Neural progenitor cell (in vitro differentiated cells): ENCODE data around the gene GRID1. TPM values are rescaled to one million over a fixed set of nuclear protein-coding genes. Genes with fewer than 3 reads are reported as not detected.

Source experiments
- DNase-seq: peaks from one replicate; pipeline ENCODE4 v3.0.0-alpha.2; 2016; ENCODE audit warnings: low spot score
- H2AFZ ChIP-seq: fragments of 200-600 bp; sonication (generic); replicated peaks from 2 replicates; pipeline ENCODE4 v1.6.1; 2016; ENCODE audit warnings: antibody characterized with exemption
- H3F3A ChIP-seq: fragments of 200-600 bp; sonication (generic); 2 replicates; pipeline ENCODE4 v1.6.1; 2016; ENCODE audit warnings: antibody characterized with exemption, low read depth
- H3K27ac ChIP-seq: fragments of 200-600 bp; sonication (generic); 2 replicates; pipeline ENCODE4 v1.5.1; 2016; ENCODE audit warnings: mild to moderate bottlenecking
- H3K27me3 ChIP-seq: fragments of 200-600 bp; sonication (generic); 2 replicates; pipeline ENCODE4 v1.6.1; 2016; ENCODE audit warnings: mild to moderate bottlenecking, moderate library complexity
- H3K36me3 ChIP-seq: fragments of 200-600 bp; sonication (generic); 2 replicates; pipeline ENCODE4 v1.5.1; 2016
- H3K4me1 ChIP-seq: fragments of 200-600 bp; sonication (generic); 2 replicates; pipeline ENCODE4 v1.6.1; 2016; ENCODE audit warnings: mixed run types
- H3K4me2 ChIP-seq: fragments of 200-600 bp; sonication (generic); 2 replicates; pipeline ENCODE4 v1.6.1; 2016
- H3K4me3 ChIP-seq: fragments of 200-600 bp; sonication (generic); 2 replicates; pipeline ENCODE4 v1.5.1; 2016
- H3K79me2 ChIP-seq: fragments of 200-600 bp; sonication (generic); 2 replicates; pipeline ENCODE4 v1.6.1; 2016; ENCODE audit warnings: low read depth
- H3K9ac ChIP-seq: fragments of 200-600 bp; sonication (generic); 2 replicates; pipeline ENCODE4 v1.6.1; 2016
- H3K9me3 ChIP-seq: fragments of 200-600 bp; sonication (generic); 2 replicates; pipeline ENCODE4 v1.5.1; 2016; ENCODE audit warnings: low read depth
- H4K20me1 ChIP-seq: fragments of 200-600 bp; sonication (generic); 2 replicates; pipeline ENCODE4 v1.6.1; 2016; ENCODE audit warnings: low read depth
- H3K27ac Mint-ChIP-seq: 3 replicates; pipeline ENCODE4 v1.8.0; 2021; ENCODE audit warnings: mixed read lengths
- H3K27me3 Mint-ChIP-seq: 2 replicates; pipeline ENCODE4 v1.8.0; 2022; ENCODE audit warnings: low read depth, mild to moderate bottlenecking, inconsistent platforms, moderate library complexity, mixed read lengths; ENCODE audit not compliant: insufficient read depth
- H3K36me3 Mint-ChIP-seq: 3 replicates; pipeline ENCODE4 v1.8.0; 2021; ENCODE audit warnings: mixed read lengths
- H3K4me1 Mint-ChIP-seq: 3 replicates; pipeline ENCODE4 v1.8.0; 2021; ENCODE audit warnings: mixed read lengths
- H3K4me3 Mint-ChIP-seq: 3 replicates; pipeline ENCODE4 v1.8.0; 2021; ENCODE audit warnings: mild to moderate bottlenecking, moderate library complexity, mixed read lengths
- H3K9me3 Mint-ChIP-seq: 3 replicates; pipeline ENCODE4 v1.8.0; 2020; ENCODE audit warnings: mixed read lengths
- EZH2 ChIP-seq: fragments of 200-600 bp; sonication (generic); IDR thresholded peaks from 2 replicates; pipeline ENCODE4 v1.6.1; 2017; ENCODE audit warnings: antibody characterized with exemption, mild to moderate bottlenecking, moderate library complexity
- EZH2phosphoT487 ChIP-seq: fragments of 200-600 bp; sonication (generic); IDR thresholded peaks from 2 replicates; pipeline ENCODE4 v1.6.1; 2017; ENCODE audit warnings: antibody characterized with exemption
- total RNA-seq: library from RNA; depleted of rRNA; stranded (reverse); fragments of >200 nt; gene quantifications from 2 replicates; pipeline ENCODE4 v1.2.3, GENCODE V29; 2015; ENCODE audit warnings: low replicate concordance
- TF ChIP-seq, protein P1 (sequence below): fragments of 200-600 bp; sonication (generic); IDR thresholded peaks from 2 replicates; pipeline ENCODE4 v1.5.1; 2017; ENCODE audit warnings: antibody characterized with exemption, mild to moderate bottlenecking

Gene GRID1
- total RNA-seq, 1 donor from 2014 or later, result not detected

DNA sequence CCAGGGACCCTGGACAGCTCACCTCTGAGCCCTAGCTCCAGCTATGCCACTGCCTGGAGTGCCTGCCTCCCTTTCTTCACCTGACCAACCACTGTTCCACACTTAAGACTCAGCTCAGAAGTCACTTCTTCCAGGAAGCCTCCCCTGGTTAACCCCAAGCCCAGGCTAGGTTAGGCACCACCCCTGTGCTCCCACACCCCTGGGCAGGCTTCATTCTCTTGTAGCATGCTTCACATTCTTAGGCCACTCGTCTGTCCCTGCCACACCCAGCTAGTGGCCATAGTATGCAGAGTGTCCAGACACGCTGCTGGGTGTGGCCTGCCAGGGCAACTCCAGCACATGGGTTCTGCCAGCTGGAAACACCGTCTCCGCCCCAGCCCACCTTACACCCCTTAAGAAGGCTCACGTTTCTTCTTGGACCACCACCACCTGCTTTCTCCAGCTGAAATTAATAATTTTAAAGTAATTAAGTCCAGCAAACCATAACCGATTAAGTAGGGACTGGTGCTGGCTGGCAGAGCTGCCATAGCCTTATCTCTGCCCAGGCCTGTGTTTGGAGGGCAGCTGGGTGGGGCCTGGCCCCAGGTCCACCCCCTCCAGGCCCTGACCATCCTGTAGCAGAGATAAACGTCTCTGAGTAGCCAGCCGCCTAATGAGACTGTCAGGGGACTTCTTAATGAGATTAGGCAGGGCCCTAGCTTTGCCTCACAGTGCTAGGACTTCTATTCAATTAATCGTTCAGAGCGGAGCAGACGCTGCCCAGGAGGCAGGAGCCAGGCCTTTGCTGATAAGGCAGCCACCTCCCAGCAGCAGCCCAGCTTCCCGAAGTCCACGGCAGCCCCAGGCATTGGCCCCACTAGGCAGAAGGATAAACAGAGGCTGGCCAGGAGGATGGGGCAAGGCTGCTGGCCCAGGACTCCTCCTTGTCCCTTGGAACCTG is 20.5 kb downstream of the GRID1 start:
- peaks cover 24% of the 10 kb centered on the region for H3K4me1 ChIP-seq
- peak overlapping the region; percentile 76 for H3K27ac Mint-ChIP-seq
- DNase-seq, result peak; percentile 78
- no peak overlapping the region for H2AFZ ChIP-seq
- no peak for TF ChIP-seq EZH2phosphoT487
- TF ChIP-seq, protein P1, sequence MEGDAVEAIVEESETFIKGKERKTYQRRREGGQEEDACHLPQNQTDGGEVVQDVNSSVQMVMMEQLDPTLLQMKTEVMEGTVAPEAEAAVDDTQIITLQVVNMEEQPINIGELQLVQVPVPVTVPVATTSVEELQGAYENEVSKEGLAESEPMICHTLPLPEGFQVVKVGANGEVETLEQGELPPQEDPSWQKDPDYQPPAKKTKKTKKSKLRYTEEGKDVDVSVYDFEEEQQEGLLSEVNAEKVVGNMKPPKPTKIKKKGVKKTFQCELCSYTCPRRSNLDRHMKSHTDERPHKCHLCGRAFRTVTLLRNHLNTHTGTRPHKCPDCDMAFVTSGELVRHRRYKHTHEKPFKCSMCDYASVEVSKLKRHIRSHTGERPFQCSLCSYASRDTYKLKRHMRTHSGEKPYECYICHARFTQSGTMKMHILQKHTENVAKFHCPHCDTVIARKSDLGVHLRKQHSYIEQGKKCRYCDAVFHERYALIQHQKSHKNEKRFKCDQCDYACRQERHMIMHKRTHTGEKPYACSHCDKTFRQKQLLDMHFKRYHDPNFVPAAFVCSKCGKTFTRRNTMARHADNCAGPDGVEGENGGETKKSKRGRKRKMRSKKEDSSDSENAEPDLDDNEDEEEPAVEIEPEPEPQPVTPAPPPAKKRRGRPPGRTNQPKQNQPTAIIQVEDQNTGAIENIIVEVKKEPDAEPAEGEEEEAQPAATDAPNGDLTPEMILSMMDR, result no peak
- no peak for TF ChIP-seq EZH2
- H3K27me3 Mint-ChIP-seq, result no peaks in the 10 kb centered on the region
- peaks cover 19% of the 10 kb centered on the region for H3K4me1 Mint-ChIP-seq
- H3K36me3 Mint-ChIP-seq, result no peaks in the 10 kb centered on the region
- H3K4me3 Mint-ChIP-seq, result peak overlapping the region; percentile 52
- H3K27ac ChIP-seq, result no peak overlapping the region
- peaks cover 9% of the 10 kb centered on the region for H4K20me1 ChIP-seq
- no peak overlapping the region for H3K9ac ChIP-seq
- no peaks in the 10 kb centered on the region for H3K79me2 ChIP-seq
- H3K4me3 ChIP-seq, result no peak overlapping the region
- peaks cover 4% of the 10 kb centered on the region for H3F3A ChIP-seq
- peak overlapping the region; percentile 38 for H3K4me2 ChIP-seq
- no peaks in the 10 kb centered on the region for H3K9me3 ChIP-seq
- no peaks in the 10 kb centered on the region for H3K36me3 ChIP-seq
- no peaks in the 10 kb centered on the region for H3K9me3 Mint-ChIP-seq
- no peaks in the 10 kb centered on the region for H3K27me3 ChIP-seq

DNA sequence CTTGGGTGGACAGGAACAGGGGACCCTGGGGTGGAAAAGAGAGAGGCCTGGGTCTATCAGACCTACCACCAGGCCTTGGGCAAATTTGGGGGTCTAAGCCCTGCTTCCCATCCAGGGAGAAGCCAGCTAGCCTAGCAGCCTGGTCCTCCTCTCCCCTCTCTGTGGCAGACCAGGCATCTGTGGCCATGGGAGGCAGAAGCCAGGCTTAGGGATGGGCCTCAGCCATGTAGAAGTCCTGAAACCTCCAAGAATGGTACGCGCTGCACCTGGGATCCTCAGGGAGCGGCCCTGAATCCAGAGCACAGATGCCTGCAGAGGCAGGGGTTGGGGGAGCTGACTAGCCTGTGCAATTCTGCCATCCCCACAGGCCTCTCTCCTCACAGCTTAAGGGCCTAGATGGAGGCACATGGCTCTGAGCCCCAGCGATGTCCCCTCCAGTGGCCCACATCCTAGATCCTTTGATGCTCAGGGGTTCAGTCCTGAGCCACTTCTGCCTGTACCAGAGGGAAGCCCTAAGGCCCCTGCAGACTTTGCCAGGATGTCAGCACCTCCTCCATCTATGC is 21.2 kb downstream of the GRID1 start:
- Mint-ChIP-seq H3K4me1 (peaks cover 23% of the 10 kb centered on the region), H3K27ac (peak overlapping the region; percentile 76), H3K27me3 (peaks cover 6% of the 10 kb centered on the region), H3K36me3 (no peaks in the 10 kb centered on the region), H3K9me3 (no peaks in the 10 kb centered on the region), H3K4me3 (no peak overlapping the region)
- Histone ChIP-seq H3K4me3 (no peak overlapping the region), H3K4me2 (no peak overlapping the region), H3K27ac (no peak overlapping the region), H3F3A (peaks cover 4% of the 10 kb centered on the region), H3K9ac (no peak overlapping the region), H3K4me1 (peaks cover 32% of the 10 kb centered on the region), H3K79me2 (no peaks in the 10 kb centered on the region), H4K20me1 (peaks cover 9% of the 10 kb centered on the region), H3K36me3 (no peaks in the 10 kb centered on the region), H3K9me3 (no peaks in the 10 kb centered on the region), H2AFZ (no peak overlapping the region), H3K27me3 (no peaks in the 10 kb centered on the region)
- DNase-seq, result no peak
- TF ChIP-seq, protein P1, result no peak
- no peak for TF ChIP-seq EZH2
- TF ChIP-seq EZH2phosphoT487, result no peak

DNA sequence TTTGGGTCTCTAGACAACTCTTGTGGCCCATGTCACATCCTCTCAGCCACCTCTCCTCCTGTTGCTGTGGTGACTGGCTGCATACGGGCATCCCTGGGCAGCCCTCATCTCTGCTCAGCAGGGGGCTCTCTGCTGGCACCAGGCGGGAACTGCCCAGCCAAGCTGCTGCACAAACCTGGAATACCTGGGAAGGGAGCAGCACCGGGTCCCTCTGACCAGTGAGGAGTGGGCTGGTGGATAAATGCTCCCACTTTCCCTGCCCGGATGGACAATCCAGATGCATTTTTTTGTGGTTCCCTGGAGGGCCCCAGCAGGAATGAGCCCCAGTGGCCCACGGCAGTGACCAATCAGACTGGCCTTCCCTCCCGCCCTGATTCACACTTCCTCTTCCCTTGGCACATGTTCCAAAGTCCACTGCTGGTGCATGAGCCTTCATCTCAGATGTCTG is 21.9 kb downstream of the GRID1 start:
- Histone ChIP-seq H3K4me3 (no peak overlapping the region), H3K4me1 (peaks cover 32% of the 10 kb centered on the region), H3F3A (peaks cover 4% of the 10 kb centered on the region), H3K9ac (no peak overlapping the region), H3K9me3 (no peaks in the 10 kb centered on the region), H3K36me3 (no peaks in the 10 kb centered on the region), H3K27me3 (no peaks in the 10 kb centered on the region), H2AFZ (no peak overlapping the region), H3K27ac (no peak overlapping the region), H3K79me2 (no peaks in the 10 kb centered on the region), H3K4me2 (no peak overlapping the region), H4K20me1 (peaks cover 9% of the 10 kb centered on the region)
- Mint-ChIP-seq H3K27me3 (peaks cover 6% of the 10 kb centered on the region), H3K9me3 (no peaks in the 10 kb centered on the region), H3K4me3 (no peak overlapping the region), H3K27ac (no peak overlapping the region), H3K4me1 (peaks cover 30% of the 10 kb centered on the region), H3K36me3 (no peaks in the 10 kb centered on the region)
- TF ChIP-seq EZH2 (no peak), EZH2phosphoT487 (no peak)
- TF ChIP-seq, protein P1, result no peak
- DNase-seq, result no peak
